Measurements from ENCODE around the gene YIF1A.
"Not testable (repeated sequence)": the region's sequence is repeated elsewhere in the genome, so short reads cannot be mapped to it uniquely, and the experiment has no call there.

YIF1A gene

DNA sequence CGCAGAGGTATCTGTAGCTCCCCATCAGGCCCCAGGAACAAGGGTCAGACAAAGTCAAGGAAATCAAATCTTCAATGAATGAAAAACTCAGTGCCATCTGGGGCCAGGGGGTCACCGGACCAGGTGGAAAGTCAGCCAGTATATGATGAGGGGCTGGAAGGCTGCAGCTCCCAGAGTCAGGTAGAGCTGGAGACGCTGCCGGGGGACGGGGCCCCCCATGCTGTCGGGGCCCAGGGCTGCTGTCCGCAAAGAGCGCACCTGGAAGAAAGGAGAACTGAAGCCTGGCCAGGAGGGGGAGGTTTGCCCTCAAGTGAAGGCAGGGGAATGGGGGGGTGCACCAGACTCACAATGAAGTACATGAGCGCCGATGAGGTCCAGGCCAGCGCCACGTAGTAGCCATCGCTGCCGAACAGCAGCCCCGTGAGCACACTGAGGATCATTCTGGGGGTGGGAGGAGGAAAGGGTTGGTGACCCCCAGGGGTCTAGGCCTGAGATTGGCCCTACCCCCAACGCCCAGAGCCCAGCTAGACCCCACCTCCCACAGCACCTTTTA, 4.3 kb downstream of the YIF1A start:
- DNase-seq = no peak

DNA sequence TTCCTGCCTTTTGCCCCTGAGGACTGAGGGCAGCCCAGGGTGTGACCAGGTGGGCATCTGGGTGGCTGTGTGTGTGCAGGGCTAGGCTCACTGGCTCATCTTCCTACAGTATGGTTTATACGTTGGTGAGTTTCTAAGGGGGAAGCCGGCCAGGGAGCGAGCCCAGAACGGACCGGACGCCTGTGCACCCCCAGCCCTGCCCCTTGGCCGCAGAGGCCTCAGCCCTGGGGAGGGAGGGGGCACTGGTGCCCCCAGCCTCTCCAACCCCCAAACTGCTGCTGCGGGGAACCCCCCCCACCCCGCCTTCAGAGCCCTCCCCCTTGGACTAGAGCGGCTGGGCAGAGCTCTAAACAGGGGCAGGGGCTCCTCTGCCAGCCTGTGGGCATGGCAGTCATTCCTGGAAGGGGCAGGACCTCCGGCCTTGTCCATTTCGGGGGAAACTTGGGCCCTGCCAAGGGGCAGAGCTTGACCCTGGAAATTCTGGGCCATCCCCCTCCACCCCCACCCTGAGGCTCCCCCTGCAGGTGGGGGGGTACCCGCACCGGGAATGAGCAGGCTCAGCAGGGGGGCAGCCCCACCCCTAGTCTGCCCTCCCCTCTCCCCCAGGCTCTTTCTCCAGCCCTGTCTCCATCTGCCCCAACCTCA, 5.4 kb downstream of the YIF1A start:
- DNase-seq = no peak

DNA sequence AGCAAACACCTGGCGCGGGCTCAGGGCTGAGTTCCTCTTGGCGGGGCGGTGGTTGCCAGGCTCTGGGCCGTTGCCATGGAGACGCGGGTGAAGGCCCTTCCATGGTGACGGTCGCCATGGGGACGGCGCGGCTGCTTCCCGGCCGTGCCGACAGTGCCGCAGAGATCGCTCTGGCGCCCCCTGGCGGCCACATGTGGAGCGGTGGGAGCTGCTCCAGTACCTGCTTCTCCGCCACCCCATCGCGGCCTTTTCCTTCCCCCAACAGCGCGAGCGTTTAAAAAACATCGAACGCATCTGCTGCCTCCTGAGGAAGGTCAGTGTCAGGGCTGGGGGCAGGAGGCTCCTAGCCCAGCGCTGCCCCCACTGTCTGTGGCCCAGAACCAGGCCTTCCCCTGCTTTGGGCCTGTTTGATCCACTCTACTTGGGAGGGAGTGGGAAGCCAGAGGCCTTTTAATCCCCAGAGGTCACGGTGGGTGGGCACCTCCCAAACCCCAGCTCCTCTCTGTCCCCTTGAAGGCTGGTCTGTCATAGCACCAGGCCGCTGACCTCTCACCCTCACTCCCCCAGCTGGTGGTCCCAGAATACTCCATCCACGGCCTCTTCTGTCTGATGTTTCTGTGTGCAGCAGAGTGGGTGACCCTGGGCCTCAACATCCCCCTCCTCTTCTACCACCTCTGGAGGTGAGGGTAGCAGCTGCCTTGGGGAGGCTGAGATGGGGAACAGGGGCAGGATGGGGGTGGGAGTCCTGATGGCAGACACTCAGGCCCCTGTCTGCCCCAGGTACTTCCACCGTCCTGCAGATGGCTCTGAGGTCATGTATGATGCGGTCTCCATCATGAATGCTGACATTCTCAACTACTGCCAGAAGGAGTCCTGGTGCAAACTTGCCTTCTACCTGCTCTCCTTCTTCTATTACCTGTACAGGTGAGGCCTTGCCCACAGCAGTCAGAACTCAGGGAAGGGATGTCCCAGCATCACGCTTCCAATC, 6.2 kb downstream of the YIF1A start:
- peak; percentile 97 to 98 for DNase-seq

DNA sequence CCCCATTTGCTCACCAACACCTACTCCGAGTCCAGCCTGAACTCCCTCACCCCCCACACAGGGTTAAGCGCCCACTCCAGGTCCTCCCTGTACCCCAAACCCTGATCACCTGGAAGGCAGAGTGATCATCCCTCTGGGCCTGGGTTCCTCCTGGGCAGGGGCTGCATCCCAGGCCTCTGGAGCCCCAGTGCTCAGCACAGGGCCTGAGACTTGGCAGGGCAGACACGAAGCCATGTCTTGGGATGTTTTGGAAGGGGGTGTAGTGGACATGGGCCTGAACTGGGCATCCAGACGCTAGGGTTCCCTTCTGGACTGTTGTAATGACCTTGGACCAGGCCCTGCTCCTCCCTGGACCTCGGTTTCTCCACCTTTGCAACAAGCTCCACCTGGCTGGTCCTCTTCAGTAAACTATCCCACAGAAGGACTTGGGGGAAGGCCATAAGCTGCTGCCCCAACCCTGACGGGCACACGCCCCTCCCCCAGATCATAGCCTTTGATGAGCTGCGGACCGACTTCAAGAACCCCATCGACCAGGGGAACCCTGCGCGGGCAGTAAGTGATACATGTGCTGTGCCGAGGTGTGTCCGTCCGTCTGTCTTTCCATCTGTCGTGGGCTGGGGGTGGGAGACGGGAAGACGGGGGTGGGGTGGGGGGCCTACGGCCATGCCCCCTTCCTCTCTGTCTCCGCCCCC, 7.0 kb downstream of the YIF1A start:
- no peak for DNase-seq

DNA sequence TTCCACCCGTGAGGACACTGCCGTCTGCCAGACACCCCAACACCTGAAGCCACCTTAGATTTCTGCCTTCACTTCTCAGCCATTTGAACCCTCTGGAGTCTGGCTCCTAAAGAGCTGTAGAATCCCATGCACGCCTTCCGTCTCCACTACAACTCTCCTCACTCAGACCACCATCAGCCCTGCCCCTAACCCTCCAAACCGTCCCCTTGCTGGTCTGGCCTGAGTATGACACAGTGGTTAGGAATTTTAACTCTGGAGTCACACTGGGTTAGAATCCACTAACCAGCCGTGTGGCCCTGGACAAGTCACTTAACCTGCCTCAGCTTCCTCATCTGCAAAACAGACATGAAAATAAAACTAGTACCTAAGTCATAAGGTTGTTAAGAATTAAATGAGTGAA, 7.9 kb downstream of the YIF1A start:
- DNase-seq = no peak

DNA sequence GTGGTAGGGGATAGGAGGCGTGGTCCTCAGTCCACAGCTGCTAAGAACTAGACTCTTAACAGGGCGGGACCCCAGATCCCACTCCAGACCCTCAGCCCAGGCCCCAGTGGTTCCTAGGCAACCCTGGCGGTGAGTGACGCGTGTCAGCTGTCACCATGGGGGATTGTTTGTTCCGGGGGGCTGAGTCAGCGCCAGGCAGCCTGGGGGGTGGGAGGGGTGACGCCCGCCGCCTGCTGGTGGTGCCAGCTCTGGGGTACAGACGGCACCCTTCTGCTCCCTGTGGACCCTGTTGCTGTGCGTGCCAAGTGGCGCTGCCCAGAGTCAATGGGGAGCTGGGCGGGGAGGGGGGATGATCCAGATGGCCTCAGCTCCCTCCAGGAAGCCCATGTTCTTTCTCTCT, 8.5 kb downstream of the YIF1A start:
- DNase-seq = no peak

DNA sequence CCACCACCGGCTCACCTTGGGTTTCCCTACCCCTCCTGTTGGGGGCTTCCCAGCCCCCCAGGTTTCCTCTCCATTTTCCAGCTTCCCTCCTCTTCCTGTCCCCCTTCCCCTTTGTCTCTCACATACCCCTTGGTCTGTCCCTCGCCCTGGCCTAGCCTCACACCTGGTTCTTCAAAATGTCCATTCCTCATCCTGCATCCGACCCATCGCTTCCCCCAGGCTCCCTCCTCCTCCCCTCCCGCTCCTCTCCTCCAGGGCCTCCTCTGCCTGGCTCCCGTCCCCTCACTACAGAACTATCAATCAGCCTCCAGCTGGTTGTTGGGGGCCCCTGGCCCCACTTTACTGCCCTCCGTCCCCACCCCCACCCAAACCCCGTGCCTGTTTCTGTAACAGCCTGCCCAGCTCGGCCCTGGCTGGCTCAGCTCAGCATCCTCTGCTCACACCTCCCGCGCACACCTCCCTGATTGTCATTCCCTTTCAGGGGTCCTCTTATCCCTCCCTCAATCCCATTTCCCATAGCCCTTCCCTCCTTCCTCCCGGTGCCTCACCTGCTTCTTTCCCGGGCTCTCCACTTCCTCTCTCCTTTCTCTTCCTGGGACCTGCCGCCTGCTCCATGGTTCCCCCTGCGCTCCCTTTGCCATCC, 9.7 kb downstream of the YIF1A start:
- DNase-seq = no peak

DNA sequence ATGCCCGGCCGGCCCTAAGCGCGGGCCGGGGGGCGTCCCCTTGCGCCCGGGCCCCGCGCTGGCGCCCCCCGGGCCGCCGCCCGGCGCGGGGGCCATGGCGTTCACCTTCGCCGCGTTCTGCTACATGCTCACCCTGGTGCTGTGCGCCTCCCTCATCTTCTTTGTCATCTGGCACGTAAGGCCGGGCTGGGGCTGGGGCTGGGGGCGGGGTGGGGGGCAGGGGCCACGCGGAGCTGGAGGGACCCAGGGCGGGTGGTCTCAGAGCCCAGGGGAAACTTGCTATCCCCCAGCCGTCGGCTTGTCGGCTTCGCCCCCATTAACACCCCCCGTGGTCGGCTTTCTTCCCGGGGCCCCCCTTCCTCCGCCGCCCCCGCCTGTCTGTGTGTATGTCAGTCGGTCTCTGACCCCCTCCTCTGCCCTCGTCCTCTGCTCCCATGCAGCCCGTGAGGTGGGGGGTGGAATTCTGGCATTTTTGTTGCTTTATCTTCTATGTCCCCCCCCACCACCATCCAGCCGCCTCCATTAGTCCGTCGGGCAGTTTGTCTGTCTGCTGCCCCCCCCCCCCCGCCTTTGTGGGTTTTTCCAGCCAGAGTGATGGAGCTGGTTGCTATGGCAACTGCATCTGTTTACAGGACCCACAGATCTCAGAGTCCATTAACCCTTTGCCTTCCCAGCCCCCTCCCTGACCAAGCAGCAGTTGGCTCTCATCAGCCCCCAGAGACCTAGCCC, 10.4 kb downstream of the YIF1A start:
- no peak for DNase-seq

DNA sequence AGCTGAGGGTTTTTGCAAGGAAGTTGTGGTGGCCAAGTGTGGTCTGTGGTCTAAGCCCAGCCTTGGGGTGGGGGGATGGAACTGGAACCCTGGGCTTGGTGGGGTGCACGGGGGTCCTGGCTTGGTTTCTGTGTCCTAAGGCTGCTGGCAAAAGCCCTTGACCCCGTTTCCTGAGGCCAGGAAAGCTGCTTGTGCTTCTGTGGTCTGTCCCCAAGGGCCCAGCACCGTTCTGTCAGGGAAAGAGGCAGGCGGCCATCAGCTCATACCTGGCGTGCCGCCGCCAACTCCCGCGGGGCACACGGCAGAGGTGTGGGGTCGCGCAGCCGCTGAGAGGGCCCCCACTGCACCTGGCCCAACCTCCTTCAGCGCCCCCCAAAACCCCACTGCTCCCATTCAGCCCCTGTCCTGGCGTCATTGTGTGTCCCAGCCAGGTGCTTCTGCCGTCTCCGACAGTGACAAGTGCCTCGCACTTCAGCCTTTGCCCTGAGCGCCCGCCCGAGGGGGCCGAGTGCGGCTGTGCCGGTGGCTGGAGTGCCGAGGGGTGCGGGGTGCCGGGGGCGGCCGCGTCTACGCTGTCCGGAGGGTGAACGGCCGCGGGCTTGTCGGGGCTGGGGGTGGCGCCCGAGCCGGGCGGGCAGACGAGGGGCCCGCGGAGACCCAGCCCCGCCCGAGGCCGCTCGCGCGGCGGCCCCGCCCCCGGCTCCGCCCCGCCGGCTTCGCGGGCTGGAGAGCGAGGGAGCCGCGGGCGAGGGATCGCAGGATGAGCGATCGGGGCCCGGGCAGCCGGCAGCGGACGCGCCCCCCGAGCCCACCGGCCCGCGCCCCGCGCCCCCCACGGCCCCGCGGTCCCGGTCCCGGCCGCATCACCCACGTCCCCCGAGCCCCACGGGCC, 11.2 kb downstream of the YIF1A start, which contains the start of gene CNIH2:
TSS of gene CNIH2 (plus strand) at position 705 of the 892 bp plus-strand sequence. CDS start 282 bp downstream, outside the sequence.
- peak; percentile 28 to 47 for DNase-seq

DNA sequence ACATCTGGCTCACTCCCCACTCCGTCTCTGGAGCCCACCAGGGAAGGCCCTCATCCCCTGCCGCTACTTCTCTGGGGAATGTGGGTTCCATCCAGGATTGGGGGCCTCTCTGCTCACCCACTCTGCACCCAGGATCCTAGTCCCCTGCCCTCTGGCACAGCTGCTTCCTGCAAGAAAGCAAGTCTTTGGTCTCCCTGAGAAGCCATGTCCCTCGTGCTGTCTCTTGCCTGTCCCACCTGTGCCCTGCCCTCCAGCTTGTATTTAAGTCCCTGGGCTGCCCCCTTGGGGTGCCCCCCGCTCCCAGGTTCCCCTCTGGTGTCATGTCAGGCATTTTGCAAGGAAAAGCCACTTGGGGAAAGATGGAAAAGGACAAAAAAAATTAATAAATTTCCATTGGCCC, 11.9 kb downstream of the YIF1A start:
- DNase-seq = not testable (repeated sequence)

DNA sequence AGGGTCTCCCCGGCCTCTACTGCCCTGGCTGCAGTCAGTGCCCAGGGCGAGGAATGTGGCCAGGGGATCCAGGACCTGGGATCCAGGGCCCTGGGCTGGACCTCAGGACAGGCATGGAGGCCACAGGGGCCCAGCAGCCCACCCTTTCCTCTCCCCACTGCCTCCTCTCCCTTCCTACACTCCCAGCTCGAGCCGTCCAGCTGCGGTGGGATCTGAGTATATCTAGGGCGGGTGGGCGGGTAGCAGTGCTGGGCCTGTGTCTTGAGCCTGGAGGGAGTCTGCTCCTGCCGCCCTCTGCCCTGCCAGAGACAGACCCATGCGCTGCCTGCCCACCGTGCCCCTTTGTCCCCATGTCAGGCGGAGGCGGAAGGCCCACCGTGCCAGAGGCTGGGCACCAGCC, 12.3 kb downstream of the YIF1A start:
- not testable (repeated sequence) for DNase-seq

DNA sequence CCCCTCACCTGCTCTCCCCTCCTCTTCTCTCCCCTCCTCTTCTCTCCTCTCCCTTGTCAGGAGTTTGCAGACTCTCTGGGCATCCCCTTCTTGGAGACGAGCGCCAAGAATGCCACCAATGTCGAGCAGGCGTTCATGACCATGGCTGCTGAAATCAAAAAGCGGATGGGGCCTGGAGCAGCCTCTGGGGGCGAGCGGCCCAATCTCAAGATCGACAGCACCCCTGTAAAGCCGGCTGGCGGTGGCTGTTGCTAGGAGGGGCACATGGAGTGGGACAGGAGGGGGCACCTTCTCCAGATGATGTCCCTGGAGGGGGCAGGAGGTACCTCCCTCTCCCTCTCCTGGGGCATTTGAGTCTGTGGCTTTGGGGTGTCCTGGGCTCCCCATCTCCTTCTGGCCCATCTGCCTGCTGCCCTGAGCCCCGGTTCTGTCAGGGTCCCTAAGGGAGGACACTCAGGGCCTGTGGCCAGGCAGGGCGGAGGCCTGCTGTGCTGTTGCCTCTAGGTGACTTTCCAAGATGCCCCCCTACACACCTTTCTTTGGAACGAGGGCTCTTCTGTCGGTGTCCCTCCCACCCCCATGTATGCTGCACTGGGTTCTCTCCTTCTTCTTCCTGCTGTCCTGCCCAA, 12.8 kb downstream of the YIF1A start:
- DNase-seq = no peak

DNA sequence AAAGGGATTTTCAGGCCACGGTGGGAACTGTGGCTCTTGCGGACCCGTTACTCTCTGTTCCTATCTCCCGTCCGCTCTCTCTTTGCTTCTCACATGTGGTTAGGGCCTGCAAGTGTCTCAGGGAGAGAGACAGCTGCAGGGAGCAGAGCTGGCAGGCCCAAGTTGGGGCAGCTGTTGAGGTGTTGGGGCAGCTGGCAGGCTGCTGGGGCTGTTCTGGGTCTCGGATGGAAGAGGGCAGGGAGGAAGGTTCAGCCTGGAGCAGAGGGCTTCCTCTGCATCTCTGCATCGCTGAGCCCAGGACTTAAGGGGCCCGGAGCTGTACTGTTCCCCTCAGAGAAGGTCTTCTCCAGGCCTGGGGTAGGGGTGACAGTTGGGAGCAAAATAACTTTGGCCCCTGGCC, 13.5 kb downstream of the YIF1A start:
- DNase-seq = no peak

DNA sequence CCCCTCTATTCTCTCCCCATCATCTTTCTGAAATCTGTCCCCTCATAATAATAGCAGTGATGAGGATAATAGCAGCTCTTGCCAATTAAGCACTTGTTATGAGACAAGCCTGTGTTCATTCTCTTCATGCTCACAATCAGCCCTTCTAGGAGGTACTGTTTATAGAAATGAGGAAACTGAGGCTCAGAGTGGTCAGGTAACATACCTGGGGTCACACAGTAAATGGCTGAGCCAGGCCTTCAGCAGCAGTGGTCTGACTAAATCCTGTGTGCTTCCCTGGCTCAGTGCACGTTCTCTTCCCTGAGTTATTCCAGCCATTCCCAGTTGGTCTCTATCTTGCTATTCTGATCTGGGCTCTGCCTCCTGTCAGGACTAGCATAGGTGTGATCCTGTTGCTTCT, 14.7 kb downstream of the YIF1A start:
- no peak for DNase-seq

DNA sequence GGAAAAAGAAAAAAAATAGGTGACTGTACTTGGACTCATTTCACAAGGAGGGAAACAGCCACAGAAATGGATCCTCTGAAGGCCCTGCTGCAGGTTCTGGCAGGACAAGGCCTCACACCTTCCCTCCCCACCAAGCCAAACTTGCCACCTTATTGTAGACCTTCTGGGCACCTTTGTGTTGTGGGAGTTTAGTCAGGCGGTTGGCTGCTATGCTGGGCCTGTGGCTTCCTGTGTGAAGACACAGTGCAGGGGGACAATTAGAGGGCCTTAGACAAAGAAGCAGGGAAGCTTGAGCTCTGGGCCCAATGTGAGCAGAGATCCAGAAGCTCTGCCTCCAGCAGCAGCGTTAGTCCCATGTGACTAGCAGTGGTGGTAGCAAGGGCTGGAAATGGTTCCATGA, 16.3 kb downstream of the YIF1A start:
- DNase-seq = no peak

DNA sequence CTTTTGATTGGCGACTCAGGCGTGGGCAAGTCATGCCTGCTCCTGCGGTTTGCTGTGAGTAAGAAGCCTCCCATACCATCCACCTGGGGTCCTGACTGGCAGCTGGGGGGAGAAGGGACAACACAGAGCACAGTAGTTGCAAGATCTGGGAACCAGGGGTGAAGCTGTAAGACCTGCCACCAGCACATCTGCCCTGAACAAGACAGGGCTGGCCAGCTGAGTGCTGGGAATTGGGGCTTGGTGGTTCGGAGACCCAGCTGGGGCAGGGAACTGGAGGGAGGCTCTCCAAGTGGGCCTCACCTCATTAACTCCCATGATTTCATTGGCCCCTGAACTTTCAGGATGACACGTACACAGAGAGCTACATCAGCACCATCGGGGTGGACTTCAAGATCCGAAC, 17.1 kb downstream of the YIF1A start:
- no peak for DNase-seq

DNA sequence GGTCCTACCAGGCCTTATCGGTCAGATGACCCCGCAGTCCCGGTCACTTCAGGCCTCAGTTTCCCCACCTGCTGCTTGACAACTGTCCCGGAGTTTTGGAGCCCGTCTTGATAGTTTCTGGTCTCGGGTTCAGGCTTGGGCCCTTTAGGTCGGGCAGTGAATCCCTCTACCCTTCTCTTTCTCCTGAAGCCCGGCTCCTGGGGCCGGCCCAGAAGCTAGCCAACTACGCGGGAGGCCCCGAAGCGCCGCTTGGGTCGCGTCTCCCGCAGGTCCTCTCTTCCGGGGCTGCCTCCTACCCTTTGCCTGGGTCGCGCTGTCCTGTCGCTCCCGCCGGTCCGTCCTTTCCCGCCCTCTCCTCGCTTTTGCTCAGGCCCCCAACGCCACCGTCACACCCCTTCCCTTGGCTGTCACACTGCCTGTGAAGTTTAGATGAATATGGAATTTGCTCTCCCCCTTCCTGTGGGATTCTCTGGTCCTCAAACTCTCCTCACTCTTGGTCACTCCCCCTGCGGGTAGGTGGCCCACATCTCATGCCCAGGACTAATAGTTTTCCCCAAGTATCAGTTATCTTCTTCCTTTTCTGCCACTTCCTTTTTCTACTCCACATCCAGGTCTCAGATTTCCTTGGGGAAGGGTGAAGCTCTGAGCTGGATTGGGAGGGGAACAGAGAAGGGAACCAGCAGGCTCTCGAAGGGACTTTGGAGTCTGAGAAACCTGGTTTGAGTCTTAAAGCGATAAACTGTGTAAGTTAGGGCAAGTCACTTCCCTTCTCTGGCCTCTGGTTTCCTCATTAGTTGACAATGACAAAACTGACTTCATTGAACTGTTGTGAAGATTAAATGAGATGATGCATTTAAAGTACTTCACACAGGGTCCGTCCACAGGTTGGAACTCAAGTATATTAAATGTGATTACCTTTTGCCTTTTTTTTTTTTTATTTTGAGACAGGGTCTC, 19.7 kb downstream of the YIF1A start:
- DNase-seq = no peak

DNA sequence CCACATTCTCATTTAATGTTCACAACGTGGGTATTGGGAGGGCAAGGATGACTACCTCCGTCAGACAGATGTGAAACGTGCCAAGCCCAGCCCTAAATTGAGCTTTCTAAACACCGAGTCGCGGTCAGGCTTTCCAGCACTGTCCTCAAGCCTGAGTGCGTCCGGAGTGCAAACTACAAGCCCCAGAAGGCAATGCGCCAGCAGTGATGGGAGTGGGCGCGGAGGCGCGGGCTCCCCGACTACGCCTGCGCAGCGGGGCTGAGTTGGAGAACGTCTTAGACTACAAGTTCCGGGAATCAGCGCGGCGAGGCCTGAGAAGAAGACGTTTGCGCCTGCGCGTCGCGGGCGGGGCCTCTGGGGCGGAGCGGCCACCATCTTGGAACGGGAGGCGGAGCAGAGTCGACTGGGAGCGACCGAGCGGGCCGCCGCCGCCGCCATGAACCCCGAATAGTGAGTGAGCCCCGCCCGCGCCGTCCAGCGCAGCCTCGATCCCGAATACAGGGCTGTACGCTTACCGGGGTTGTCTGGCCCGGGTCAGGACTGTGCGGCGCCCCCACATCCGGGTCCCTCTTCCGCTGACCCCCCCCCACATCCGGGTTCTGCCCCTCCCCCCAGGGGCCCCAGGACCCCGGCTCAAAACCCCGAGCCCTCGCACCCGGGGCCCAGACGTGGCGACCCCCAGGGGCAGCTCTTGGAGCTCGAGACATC, 20.5 kb downstream of the YIF1A start, which contains the start of gene RAB1B:
TSS of gene RAB1B (plus strand) at position 396 of the 708 bp plus-strand sequence. CDS start at position 437, 41 bp downstream.
- peak; percentile 99 for DNase-seq
